Neutrophil (primary cell): ENCODE results near the gene LTBP1.

Source experiments
- H3K27ac ChIP-seq: fragments of 200-600 bp; sonication (generic); 2 replicates; pipeline ENCODE4 v1.5.1; 2016; ENCODE audit warnings: mild to moderate bottlenecking, moderate library complexity
- H3K27me3 ChIP-seq: fragments of 200-600 bp; sonication (generic); 2 replicates; pipeline ENCODE4 v1.6.0; 2016; ENCODE audit warnings: mild to moderate bottlenecking
- H3K36me3 ChIP-seq: fragments of 200-600 bp; sonication (generic); 2 replicates; pipeline ENCODE4 v1.5.1; 2017
- H3K4me1 ChIP-seq, 2 experiments: fragments of 200-600 bp in 1 of 2; sonication (generic) in 1 of 2; 1 replicate in 1 of 2; 2 replicates in 1 of 2; pipeline versions ENCODE4 v1.5.1 to v1.6.1; 2013 to 2016; ENCODE audit warnings: low read depth in 1 of 2, low read length in 1 of 2, mild to moderate bottlenecking in 1 of 2, moderate library complexity in 1 of 2; ENCODE audit not compliant: control insufficient read depth in 1 of 2, insufficient read depth in 1 of 2
- H3K4me3 ChIP-seq, 2 experiments: fragments of 200-600 bp in 1 of 2; sonication (generic) in 1 of 2; 1 replicate in 1 of 2; 2 replicates in 1 of 2; pipeline ENCODE4 v1.5.1; 2013 to 2016; ENCODE audit warnings: low read depth in 1 of 2, low read length in 1 of 2, mild to moderate bottlenecking in 1 of 2, moderate library complexity in 1 of 2
- H3K9me3 ChIP-seq: fragments of 200-600 bp; sonication (generic); 2 replicates; pipeline ENCODE4 v1.5.1; 2016
- CTCF ChIP-seq: fragments of 200-600 bp; sonication (generic); IDR thresholded peaks from 2 replicates; pipeline ENCODE4 v1.5.1; 2016; ENCODE audit warnings: antibody characterized with exemption

Gene LTBP1

GRCh38 chr2:33267043-33267442 lies 320.3 kb downstream of the LTBP1 start:
- Histone ChIP-seq H3K4me1 (no peaks in the 10 kb centered on the region), H3K27ac (no peak overlapping the region), H3K27me3 (no peaks in the 10 kb centered on the region), H3K4me3 (no peak overlapping the region), H3K9me3 (no peaks in the 10 kb centered on the region), H3K36me3 (peaks cover 5% of the 10 kb centered on the region)
- TF ChIP-seq CTCF: no peak

GRCh38 chr2:33267756-33268155 lies 321.0 kb downstream of the LTBP1 start:
- H3K4me3 ChIP-seq: no peak overlapping the region
- H3K36me3 ChIP-seq: peaks cover 5% of the 10 kb centered on the region
- no peaks in the 10 kb centered on the region for H3K27me3 ChIP-seq
- H3K27ac ChIP-seq: no peak overlapping the region
- no peaks in the 10 kb centered on the region for H3K4me1 ChIP-seq
- H3K9me3 ChIP-seq: no peaks in the 10 kb centered on the region
- no peak for TF ChIP-seq CTCF

- H3K36me3 ChIP-seq: peaks cover 2% of the 10 kb centered on the region
- no peaks in the 10 kb centered on the region for H3K9me3 ChIP-seq
- no peak for TF ChIP-seq CTCF
- no peak overlapping the region for H3K27ac ChIP-seq
- H3K27me3 ChIP-seq: no peaks in the 10 kb centered on the region
- H3K4me1 ChIP-seq: no peaks in the 10 kb centered on the region
- no peak overlapping the region for H3K4me3 ChIP-seq
Measured at GRCh38 chr2:33268246-33268831, 321.6 kb downstream of the LTBP1 start.

GRCh38 chr2:33272001-33272400 lies 325.2 kb downstream of the LTBP1 start:
- Histone ChIP-seq H3K9me3 (no peaks in the 10 kb centered on the region), H3K27ac (no peak overlapping the region), H3K4me1 (no peaks in the 10 kb centered on the region), H3K36me3 (peaks cover 5% of the 10 kb centered on the region), H3K27me3 (no peaks in the 10 kb centered on the region), H3K4me3 (no peak overlapping the region)
- TF ChIP-seq CTCF: no peak

- no peaks in the 10 kb centered on the region for H3K9me3 ChIP-seq
- H3K4me3 ChIP-seq: no peak overlapping the region
- peaks cover 5% of the 10 kb centered on the region for H3K36me3 ChIP-seq
- no peaks in the 10 kb centered on the region for H3K27me3 ChIP-seq
- no peak for TF ChIP-seq CTCF
- H3K4me1 ChIP-seq: no peaks in the 10 kb centered on the region
- H3K27ac ChIP-seq: no peak overlapping the region
Measured at GRCh38 chr2:33273479-33273878, 326.7 kb downstream of the LTBP1 start.

- no peak for TF ChIP-seq CTCF
- H3K36me3 ChIP-seq: peaks cover 5% of the 10 kb centered on the region
- H3K4me3 ChIP-seq: no peak overlapping the region
- H3K4me1 ChIP-seq: no peaks in the 10 kb centered on the region
- no peaks in the 10 kb centered on the region for H3K9me3 ChIP-seq
- no peak overlapping the region for H3K27ac ChIP-seq
- H3K27me3 ChIP-seq: no peaks in the 10 kb centered on the region
Measured at GRCh38 chr2:33274524-33274923, 327.8 kb downstream of the LTBP1 start.
